Activated CD4-positive, alpha-beta T cell treated with anti-CD3 and anti-CD28 coated beads, Interleukin-2, Interleukin-6, amounts not matched to agents 100 ng/mL and 50 ng/mL, durations not matched to agents 16 hours and 8 hours (primary cell): ENCODE measurements around the gene PELI2.

Source experiments
- DNase-seq: peaks from one replicate; pipeline ENCODE4 v3.0.0-alpha.2; 2020

PELI2 gene

GRCh38 chr14:56117765-56118610 lies at the start of gene PELI2:
TSS of gene PELI2 (plus strand) at chr14:56118411. CDS start at chr14:56118661, 250 bp downstream.
- DNase-seq, result peak; percentile 65

- DNase-seq, result no peak
Measured at GRCh38 chr14:56073799-56074198, 44.4 kb upstream of the PELI2 start.

- DNase-seq, result no peak
Measured at GRCh38 chr14:56075301-56075700, 42.9 kb upstream of the PELI2 start.

GRCh38 chr14:56081139-56081538 lies 37.1 kb upstream of the PELI2 start:
- no peak for DNase-seq

- no peak for DNase-seq
Measured at GRCh38 chr14:56082880-56083279, 35.3 kb upstream of the PELI2 start.

GRCh38 chr14:56085471-56085870 lies 32.7 kb upstream of the PELI2 start:
- no peak for DNase-seq

- DNase-seq, result no peak
Measured at GRCh38 chr14:56087671-56088471, 30.3 kb upstream of the PELI2 start.

GRCh38 chr14:56088941-56089340 lies 29.3 kb upstream of the PELI2 start:
- no peak for DNase-seq

GRCh38 chr14:56092763-56093162 lies 25.4 kb upstream of the PELI2 start:
- DNase-seq, result no peak

GRCh38 chr14:56094076-56094475 lies 24.1 kb upstream of the PELI2 start:
- DNase-seq, result no peak

GRCh38 chr14:56098021-56098420 lies 20.2 kb upstream of the PELI2 start:
- no peak for DNase-seq

- no peak for DNase-seq
Measured at GRCh38 chr14:56099081-56099797, 19.0 kb upstream of the PELI2 start.

- no peak for DNase-seq
Measured at GRCh38 chr14:56100556-56100955, 17.7 kb upstream of the PELI2 start.

GRCh38 chr14:56102941-56103340 lies 15.3 kb upstream of the PELI2 start:
- no peak for DNase-seq

GRCh38 chr14:56107615-56108014 lies 10.6 kb upstream of the PELI2 start:
- no peak for DNase-seq

GRCh38 chr14:56108057-56108456 lies 10.2 kb upstream of the PELI2 start:
- no peak for DNase-seq

GRCh38 chr14:56112781-56113180 lies 5.4 kb upstream of the PELI2 start:
- DNase-seq, result no peak

GRCh38 chr14:56115334-56115870 lies 2.8 kb upstream of the PELI2 start:
- no peak for DNase-seq

GRCh38 chr14:56115976-56116893 lies 2.0 kb upstream of the PELI2 start:
- DNase-seq, result no peak

GRCh38 chr14:56118611-56119181 lies 485 bp downstream of the PELI2 start:
- DNase-seq, result no peak

GRCh38 chr14:56119201-56119981 lies 1.2 kb downstream of the PELI2 start:
- peak; percentile 24 for DNase-seq
